Measurements from ENCODE around the gene CXorf51B. TPM values are rescaled to one million over a fixed set of nuclear protein-coding genes. Genes with fewer than 3 reads are reported as not detected.
"Not testable (repeated sequence)": the region's sequence is repeated elsewhere in the genome, so short reads cannot be mapped to it uniquely, and the experiment has no call there.

Gene CXorf51B
- not detected in 2 replicates for total RNA-seq
- not detected for polyA plus RNA-seq (2012)

GRCh38 chrX:146809471-146809870 is at the start of gene CXorf51B:
CXorf51B (plus strand) TSS chrX:146809771; CDS start chrX:146809792, 21 bp downstream.
- not testable (repeated sequence) for DNase-seq (ENCODE audit: low read depth)

DNA sequence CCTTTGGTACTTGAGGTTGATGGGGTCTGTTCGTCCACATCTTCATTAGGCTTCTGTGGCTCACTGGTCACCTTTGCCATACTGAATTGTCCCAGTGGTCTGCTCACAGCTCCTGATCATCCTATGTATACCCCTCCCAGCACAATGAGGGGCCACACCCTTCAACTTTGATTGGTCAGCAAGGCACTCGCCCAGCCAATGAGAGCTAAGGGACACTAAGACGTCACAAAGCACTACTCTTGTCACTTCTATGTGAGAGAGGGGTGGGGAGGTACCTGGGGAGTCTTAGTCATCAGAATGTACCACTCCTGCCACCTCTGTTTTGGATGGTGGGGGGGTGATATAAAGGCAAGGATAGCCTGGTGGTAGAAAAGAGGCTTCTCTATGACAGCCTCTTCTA is 5.1 kb downstream of the CXorf51B start, which contains the start of gene CXorf51A:
Gene CXorf51A (minus strand): TSS at position 101 of the 400 bp plus-strand sequence. CDS start 21 bp downstream, at position 80.
- not testable (repeated sequence) for DNase-seq (ENCODE audit: low read depth)

DNA sequence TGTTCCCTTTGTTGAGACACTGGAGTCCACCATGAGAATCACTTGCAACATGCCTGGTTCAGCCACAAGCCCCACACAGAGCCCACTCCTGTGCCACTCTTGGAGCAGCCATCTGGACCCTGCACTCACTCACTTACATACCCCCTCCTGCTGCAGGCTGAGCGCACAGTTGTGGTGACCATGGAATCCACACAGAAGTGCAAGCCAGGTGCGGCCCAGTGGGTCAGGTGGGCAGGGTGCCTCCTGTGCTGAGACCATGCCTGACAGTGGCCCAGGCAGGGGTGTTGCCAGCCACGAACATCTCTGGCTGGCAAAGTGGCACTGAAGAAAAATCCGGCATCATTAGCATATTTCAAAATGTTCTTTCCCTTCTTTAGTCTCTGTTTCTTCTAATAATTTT is 22.4 kb downstream of the CXorf51B start:
- no peak for DNase-seq (ENCODE audit: low read depth)

DNA sequence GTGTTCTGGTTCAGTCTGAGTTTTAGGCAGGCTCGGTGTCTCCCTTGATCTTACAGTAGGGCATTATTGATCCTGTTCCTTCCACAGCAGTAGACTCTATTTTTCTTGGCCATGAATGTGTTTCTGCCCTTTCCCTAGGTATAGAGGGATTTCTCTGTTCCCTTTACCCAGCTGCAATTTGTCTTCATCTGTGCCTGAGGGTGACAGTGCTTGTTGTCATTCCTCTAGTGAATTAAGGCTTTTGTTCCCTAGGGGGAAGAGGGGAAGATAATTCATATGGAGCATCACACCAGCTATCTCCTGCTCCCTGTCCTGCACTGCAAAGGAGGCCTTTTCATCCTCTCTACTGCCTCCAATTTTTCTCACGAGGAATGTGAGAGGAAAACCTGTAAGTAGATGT is 44.7 kb downstream of the CXorf51B start:
- no peak for DNase-seq (ENCODE audit: low read depth)

Other genes starting within 250 kb of the CXorf51B start
- not detected in 2 replicates for gene CXorf51A, start 5.0 kb downstream of the CXorf51B start, total RNA-seq

Measured in myocyte (in vitro differentiated cells).